GM06990 (cell line): Measurements from ENCODE around the gene KCNJ6.

ENCODE experiments used
- DNase-seq: peaks from one replicate; pipeline ENCODE4 v3.0.0-alpha.2; 2011; ENCODE audit not compliant: insufficient read length; ENCODE audit errors: extremely low read depth
- H3K27me3 ChIP-seq: replicated peaks from 2 replicates; pipeline ENCODE4 v1.6.0; 2011; ENCODE audit warnings: low read length; ENCODE audit not compliant: control insufficient read depth, insufficient read depth
- H3K36me3 ChIP-seq: 2 replicates; pipeline ENCODE4 v1.5.1; 2011; ENCODE audit warnings: low read length; ENCODE audit not compliant: control insufficient read depth, insufficient read depth
- H3K4me3 ChIP-seq: replicated peaks from 2 replicates; pipeline ENCODE4 v1.5.1; 2011; ENCODE audit warnings: low read depth, mild to moderate bottlenecking, control low read depth, low read length
- TF ChIP-seq, protein P1 (sequence below): IDR thresholded peaks from 2 replicates; pipeline ENCODE4 v1.5.1; 2011; ENCODE audit warnings: low read length, control low read depth, mild to moderate bottlenecking, inconsistent platforms; ENCODE audit not compliant: insufficient read depth, poor library complexity, severe bottlenecking

KCNJ6 gene

DNA sequence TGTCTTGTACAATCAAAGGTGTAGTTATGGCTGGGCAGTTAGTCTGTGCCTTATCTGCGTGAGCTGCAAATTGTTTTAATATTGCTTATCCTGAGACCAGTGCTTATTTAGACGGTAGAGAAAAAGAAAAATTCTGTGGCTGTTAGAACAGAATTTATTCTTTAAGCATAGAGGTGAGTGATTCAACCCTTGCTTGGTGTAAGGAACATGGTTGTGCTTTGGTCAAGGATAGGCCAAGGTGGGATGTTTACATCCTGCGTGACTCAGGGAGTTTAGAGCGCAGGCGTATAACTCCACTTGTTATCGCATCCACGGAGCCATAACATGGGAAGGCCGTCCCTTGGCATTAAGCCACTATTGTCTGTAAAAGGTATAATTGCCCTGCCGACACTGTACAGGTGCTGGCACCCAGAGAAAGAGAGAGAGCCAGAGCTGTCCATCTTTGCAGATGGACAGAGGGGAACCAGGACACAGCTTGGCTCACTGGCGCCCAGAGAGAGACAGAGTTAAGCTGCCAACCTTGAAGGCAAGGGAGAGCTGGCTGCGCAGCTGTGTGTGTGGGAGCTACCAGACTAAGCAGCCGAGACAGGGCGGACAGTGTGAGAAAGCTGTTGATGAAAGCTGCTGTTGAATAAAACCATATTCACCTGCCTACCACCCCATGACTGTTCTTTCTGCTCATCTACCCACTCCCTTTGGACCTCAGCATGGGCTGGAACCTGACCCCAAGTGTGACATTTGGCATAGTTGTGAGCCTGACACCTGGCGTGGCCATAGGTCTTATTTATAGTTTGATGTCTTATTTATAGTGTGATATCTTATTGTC is 349.3 kb downstream of the KCNJ6 start:
- no peak overlapping the region for H3K4me3 ChIP-seq
- no peaks in the 10 kb centered on the region for H3K27me3 ChIP-seq
- no peaks in the 10 kb centered on the region for H3K36me3 ChIP-seq
- DNase-seq: no peak
- TF ChIP-seq, protein P1, sequence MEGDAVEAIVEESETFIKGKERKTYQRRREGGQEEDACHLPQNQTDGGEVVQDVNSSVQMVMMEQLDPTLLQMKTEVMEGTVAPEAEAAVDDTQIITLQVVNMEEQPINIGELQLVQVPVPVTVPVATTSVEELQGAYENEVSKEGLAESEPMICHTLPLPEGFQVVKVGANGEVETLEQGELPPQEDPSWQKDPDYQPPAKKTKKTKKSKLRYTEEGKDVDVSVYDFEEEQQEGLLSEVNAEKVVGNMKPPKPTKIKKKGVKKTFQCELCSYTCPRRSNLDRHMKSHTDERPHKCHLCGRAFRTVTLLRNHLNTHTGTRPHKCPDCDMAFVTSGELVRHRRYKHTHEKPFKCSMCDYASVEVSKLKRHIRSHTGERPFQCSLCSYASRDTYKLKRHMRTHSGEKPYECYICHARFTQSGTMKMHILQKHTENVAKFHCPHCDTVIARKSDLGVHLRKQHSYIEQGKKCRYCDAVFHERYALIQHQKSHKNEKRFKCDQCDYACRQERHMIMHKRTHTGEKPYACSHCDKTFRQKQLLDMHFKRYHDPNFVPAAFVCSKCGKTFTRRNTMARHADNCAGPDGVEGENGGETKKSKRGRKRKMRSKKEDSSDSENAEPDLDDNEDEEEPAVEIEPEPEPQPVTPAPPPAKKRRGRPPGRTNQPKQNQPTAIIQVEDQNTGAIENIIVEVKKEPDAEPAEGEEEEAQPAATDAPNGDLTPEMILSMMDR: no peak

DNA sequence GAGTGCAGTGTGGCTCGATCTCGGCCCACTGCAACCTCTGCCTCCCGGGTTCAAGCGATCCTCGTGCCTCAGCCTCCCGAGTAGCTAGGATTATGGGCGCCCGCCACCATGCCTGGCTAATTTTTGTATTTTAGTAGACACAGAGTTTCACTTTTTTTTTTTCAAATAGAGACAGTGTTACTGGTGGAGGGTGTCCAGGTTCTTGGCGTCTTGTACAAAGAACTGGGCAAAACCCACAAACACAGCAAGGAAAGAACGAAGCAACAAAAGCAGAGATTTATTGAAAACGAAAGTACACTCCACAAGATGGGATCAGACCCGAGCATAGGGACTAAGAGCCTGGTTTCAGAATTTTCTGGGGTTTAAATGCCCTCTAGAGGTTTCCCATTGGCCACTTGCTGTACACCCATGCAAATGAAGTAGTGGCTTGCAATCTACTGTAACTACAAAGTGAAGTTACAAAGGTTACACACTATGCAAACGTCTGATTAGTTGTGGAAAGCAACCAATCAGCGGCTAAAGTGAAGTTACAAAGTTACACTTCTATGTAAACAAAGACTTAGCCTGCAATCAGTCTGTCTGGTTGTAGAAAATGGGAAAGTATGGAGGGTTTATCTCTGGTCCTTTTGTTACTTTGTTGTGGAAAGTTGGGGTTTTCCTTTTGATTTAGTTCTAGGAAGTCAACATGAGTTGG is 350.6 kb downstream of the KCNJ6 start:
- TF ChIP-seq, protein P1: no peak
- DNase-seq: no peak
- H3K36me3 ChIP-seq: no peaks in the 10 kb centered on the region
- H3K4me3 ChIP-seq: no peak overlapping the region
- no peaks in the 10 kb centered on the region for H3K27me3 ChIP-seq

DNA sequence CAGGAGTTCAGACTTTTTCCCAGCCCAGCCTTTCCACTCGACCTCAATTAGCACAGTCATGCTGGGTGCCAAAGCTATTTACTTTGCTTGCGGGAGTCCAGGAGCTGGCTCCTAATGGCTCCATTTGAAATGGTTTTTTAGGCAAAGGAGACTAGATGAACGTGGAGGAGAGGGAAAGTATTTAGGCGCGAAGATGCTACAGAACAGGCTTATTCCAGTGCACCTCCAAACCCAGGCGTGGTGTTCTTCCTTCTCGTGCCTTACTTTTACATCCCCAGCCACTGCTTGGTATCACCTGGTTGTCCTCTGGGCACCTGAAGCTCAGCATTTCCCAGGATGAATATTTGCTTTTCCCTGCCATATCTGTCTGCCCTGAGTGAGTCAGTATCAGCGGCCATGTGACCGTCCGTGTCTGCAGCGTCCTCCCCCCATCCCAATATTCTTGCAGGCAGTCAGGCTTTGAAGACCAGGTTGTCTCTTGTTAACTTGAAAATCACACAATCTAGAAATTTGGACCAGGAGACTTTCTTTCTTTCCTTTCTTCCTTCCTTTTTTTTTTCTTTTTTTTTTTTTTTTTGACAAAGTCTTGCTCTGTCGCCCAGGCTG is 351.2 kb downstream of the KCNJ6 start:
- no peak for DNase-seq
- no peaks in the 10 kb centered on the region for H3K36me3 ChIP-seq
- no peak overlapping the region for H3K4me3 ChIP-seq
- TF ChIP-seq, protein P1: no peak
- H3K27me3 ChIP-seq: no peaks in the 10 kb centered on the region

DNA sequence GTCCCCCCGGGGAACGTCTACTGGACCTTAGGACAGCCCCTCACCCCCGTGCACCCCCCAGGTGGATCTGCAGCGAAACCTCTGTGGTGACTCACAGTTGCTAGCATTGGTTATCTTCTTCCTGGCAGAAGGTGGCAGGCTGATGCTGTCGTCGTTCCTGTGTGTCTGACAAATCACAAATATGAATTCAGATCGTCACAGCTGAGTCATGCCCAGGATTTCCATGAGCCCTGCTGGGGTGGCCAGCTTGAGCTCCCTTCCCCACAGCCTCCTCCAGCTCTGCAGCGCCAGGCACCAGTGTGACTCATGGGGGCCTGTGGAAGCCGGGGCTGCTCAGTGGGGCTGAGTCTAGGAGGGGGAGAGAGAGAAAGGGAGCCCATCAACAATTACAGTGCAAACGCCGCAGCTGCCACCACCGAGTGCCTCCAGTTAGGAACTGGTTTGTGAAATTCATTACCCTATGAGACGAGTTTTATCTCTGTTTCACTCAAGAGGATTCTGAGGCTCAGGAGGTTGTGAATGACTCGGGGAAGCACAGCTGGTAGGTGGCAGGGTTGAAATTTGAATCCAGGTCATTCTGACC is 351.8 kb downstream of the KCNJ6 start:
- no peak for DNase-seq
- peak overlapping the region; percentile 80 for H3K4me3 ChIP-seq

DNA sequence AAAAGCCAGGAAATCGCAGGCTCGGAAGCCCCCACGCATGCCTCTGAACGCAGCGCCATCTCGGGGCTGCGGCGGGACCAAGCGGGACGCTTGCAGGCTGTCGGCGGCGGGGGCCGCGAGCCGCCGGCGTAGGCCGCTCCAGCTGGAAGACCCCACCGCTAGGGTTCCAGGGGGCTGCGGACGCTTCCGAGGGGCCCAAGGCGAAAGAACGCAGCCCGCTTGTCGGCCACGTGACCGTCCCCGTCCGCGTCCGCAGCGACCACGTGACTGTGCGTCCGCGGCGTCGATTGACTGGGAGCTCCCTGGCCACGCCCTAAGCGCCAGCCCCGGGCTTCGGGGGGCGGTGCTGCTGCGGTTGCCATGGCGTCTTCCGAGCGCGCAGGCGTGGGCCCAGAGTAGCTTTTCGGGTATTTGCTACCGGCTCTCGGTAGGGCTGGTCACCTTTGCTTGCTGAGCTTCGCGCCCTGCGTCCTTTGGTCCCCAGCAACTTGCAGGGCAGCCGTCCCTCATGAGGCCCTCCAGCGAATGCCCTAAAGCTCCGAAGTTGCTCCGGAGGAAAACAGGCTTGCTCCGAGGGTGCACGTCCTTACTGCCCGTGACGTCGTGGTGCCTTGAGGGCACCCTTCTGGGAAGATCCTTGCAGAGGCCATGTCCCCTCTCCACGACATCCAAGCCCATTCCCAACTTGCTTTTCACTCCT is 352.5 kb downstream of the KCNJ6 start:
- TF ChIP-seq, protein P1: peak; percentile 41
- DNase-seq: peak; percentile 96
- Histone ChIP-seq H3K4me3 (peak overlapping the region; percentile 80), H3K27me3 (no peaks in the 10 kb centered on the region), H3K36me3 (no peaks in the 10 kb centered on the region)

More for the DNA sequence above, 351.8 kb downstream of the KCNJ6 start:
- Histone ChIP-seq H3K36me3 (no peaks in the 10 kb centered on the region), H3K27me3 (no peaks in the 10 kb centered on the region)
- TF ChIP-seq, protein P1: peak; percentile 20
